Hepatocyte (in vitro differentiated cells): ENCODE measurements around the gene OSBPL5. TPM values are rescaled to one million over a fixed set of nuclear protein-coding genes. Genes with fewer than 3 reads are reported as not detected.

Experiments
- DNase-seq: peaks from one replicate; pipeline ENCODE4 v3.0.0-alpha.2; 2016; ENCODE audit warnings: low spot score
- H2AFZ ChIP-seq: fragments of 200-600 bp; sonication (generic); 2 replicates; pipeline ENCODE4 v1.6.0; 2016; ENCODE audit warnings: antibody characterized with exemption, mild to moderate bottlenecking
- H3K27ac ChIP-seq: fragments of 200-600 bp; sonication (generic); 2 replicates; pipeline ENCODE4 v1.5.1; 2016; ENCODE audit warnings: mild to moderate bottlenecking
- H3K27me3 ChIP-seq: fragments of 200-600 bp; sonication (generic); 2 replicates; pipeline ENCODE4 v1.6.1; 2016
- H3K36me3 ChIP-seq: fragments of 200-600 bp; sonication (generic); replicated peaks from 2 replicates; pipeline ENCODE4 v1.5.1; 2016; ENCODE audit warnings: low read depth; ENCODE audit not compliant: insufficient read depth
- H3K4me1 ChIP-seq: fragments of 200-600 bp; sonication (generic); 2 replicates; pipeline ENCODE4 v1.5.1; 2016; ENCODE audit warnings: mild to moderate bottlenecking, moderate library complexity; ENCODE audit not compliant: insufficient read depth
- H3K4me2 ChIP-seq: fragments of 200-600 bp; sonication (generic); 2 replicates; pipeline ENCODE4 v1.6.0; 2016
- H3K4me3 ChIP-seq: fragments of 200-600 bp; sonication (generic); 2 replicates; pipeline ENCODE4 v1.5.1; 2016; ENCODE audit warnings: mild to moderate bottlenecking
- H3K79me2 ChIP-seq: fragments of 200-600 bp; sonication (generic); 2 replicates; pipeline ENCODE4 v1.6.0; 2017; ENCODE audit warnings: mild to moderate bottlenecking
- H3K9me2 ChIP-seq: fragments of 200-600 bp; sonication (generic); replicated peaks from 2 replicates; pipeline ENCODE4 v1.6.0; 2017; ENCODE audit warnings: mild to moderate bottlenecking; ENCODE audit not compliant: insufficient read depth
- H3K9me3 ChIP-seq: fragments of 200-600 bp; sonication (generic); 2 replicates; pipeline ENCODE4 v1.5.1; 2016; ENCODE audit warnings: low read depth, mild to moderate bottlenecking
- H4K20me1 ChIP-seq: fragments of 200-600 bp; sonication (generic); 2 replicates; pipeline ENCODE4 v1.6.0; 2016; ENCODE audit warnings: mild to moderate bottlenecking; ENCODE audit not compliant: insufficient read depth, poor library complexity, severe bottlenecking
- CTCF ChIP-seq: fragments of 200-600 bp; sonication (generic); IDR thresholded peaks from 2 replicates; pipeline ENCODE4 v1.5.1; 2016; ENCODE audit warnings: antibody characterized with exemption, mild to moderate bottlenecking; ENCODE audit not compliant: poor library complexity
- EZH2 ChIP-seq: fragments of 200-600 bp; sonication (generic); IDR thresholded peaks from 2 replicates; pipeline ENCODE4 v1.6.1; 2016; ENCODE audit warnings: antibody characterized with exemption, mild to moderate bottlenecking, borderline replicate concordance
- EZH2phosphoT487 ChIP-seq: fragments of 200-600 bp; sonication (generic); IDR thresholded peaks from one replicate; pipeline ENCODE4 v1.6.1; 2018; ENCODE audit warnings: antibody characterized with exemption, mild to moderate bottlenecking, low read depth, moderate library complexity; ENCODE audit not compliant: unreplicated experiment, severe bottlenecking
- WGBS: methylation state at CpG from one replicate; pipeline ENCODE4 v1.1.6; 2016; ENCODE audit warnings: low lambda C conversion rate; ENCODE audit errors: missing lambda C conversion rate; 5-methylcytosine and 5-hydroxymethylcytosine counted together
- polyA plus RNA-seq: library from polyadenylated mRNA; unstranded; fragments of >200 nt; fragmentation: Nextera tagmentation; extraction: Ambion mirVana; gene quantifications from 2 replicates; pipeline ENCODE4 v1.2.1, GENCODE V29; 2016
- total RNA-seq: library from RNA; depleted of rRNA; stranded (reverse); fragments of >200 nt; gene quantifications from 2 replicates; pipeline ENCODE4 v1.2.3, GENCODE V29; 2014

Gene OSBPL5
- total and polyA plus RNA-seq, 2 experiments from 2014 or later, result 9.0 to 12.5 TPM

- Histone ChIP-seq H3K27me3 (no peaks in the 10 kb centered on the region), H3K9me3 (no peaks in the 10 kb centered on the region), H2AFZ (no peak overlapping the region), H3K4me1 (no peaks in the 10 kb centered on the region), H3K4me3 (no peak overlapping the region), H3K36me3 (no peaks in the 10 kb centered on the region), H4K20me1 (no peaks in the 10 kb centered on the region), H3K4me2 (no peak overlapping the region), H3K79me2 (no peaks in the 10 kb centered on the region), H3K27ac (no peak overlapping the region), H3K9me2 (no peaks in the 10 kb centered on the region)
- no peak for TF ChIP-seq EZH2phosphoT487
- no peak for TF ChIP-seq CTCF
- TF ChIP-seq EZH2, result no peak
- 95% methylated on average over 13 of the region's 13 CpGs for WGBS
- no peak for DNase-seq
Measured at GRCh38 chr11:3122775-3123201, 42.3 kb downstream of the OSBPL5 start.

- TF ChIP-seq EZH2phosphoT487 (no peak), CTCF (no peak), EZH2 (no peak)
- peaks cover 3% of the 10 kb centered on the region for H3K36me3 ChIP-seq
- no peak overlapping the region for H3K4me2 ChIP-seq
- no peak overlapping the region for H2AFZ ChIP-seq
- H3K27ac ChIP-seq, result no peak overlapping the region
- no peak overlapping the region for H3K4me3 ChIP-seq
- H3K4me1 ChIP-seq, result no peaks in the 10 kb centered on the region
- H3K9me3 ChIP-seq, result no peaks in the 10 kb centered on the region
- no peaks in the 10 kb centered on the region for H4K20me1 ChIP-seq
- H3K27me3 ChIP-seq, result no peaks in the 10 kb centered on the region
- no peaks in the 10 kb centered on the region for H3K79me2 ChIP-seq
- no peaks in the 10 kb centered on the region for H3K9me2 ChIP-seq
- WGBS, result 97% methylated on average over 33 of the region's 34 CpGs
- DNase-seq, result no peak
Measured at GRCh38 chr11:3121931-3122774, 43.0 kb downstream of the OSBPL5 start.

- no peaks in the 10 kb centered on the region for H3K9me2 ChIP-seq
- TF ChIP-seq CTCF (no peak), EZH2 (no peak), EZH2phosphoT487 (no peak)
- H3K9me3 ChIP-seq, result no peaks in the 10 kb centered on the region
- WGBS, result 95% methylated on average over 10 of the region's 10 CpGs
- H3K27ac ChIP-seq, result no peak overlapping the region
- peaks cover 3% of the 10 kb centered on the region for H3K36me3 ChIP-seq
- H2AFZ ChIP-seq, result no peak overlapping the region
- H3K4me2 ChIP-seq, result no peak overlapping the region
- no peaks in the 10 kb centered on the region for H3K27me3 ChIP-seq
- H3K4me3 ChIP-seq, result no peak overlapping the region
- H4K20me1 ChIP-seq, result no peaks in the 10 kb centered on the region
- H3K4me1 ChIP-seq, result no peaks in the 10 kb centered on the region
- H3K79me2 ChIP-seq, result no peaks in the 10 kb centered on the region
- DNase-seq, result no peak
Measured at GRCh38 chr11:3121416-3121815, 43.7 kb downstream of the OSBPL5 start.
